Measurements from ENCODE around the gene RGS3.

RGS3 gene

DNA sequence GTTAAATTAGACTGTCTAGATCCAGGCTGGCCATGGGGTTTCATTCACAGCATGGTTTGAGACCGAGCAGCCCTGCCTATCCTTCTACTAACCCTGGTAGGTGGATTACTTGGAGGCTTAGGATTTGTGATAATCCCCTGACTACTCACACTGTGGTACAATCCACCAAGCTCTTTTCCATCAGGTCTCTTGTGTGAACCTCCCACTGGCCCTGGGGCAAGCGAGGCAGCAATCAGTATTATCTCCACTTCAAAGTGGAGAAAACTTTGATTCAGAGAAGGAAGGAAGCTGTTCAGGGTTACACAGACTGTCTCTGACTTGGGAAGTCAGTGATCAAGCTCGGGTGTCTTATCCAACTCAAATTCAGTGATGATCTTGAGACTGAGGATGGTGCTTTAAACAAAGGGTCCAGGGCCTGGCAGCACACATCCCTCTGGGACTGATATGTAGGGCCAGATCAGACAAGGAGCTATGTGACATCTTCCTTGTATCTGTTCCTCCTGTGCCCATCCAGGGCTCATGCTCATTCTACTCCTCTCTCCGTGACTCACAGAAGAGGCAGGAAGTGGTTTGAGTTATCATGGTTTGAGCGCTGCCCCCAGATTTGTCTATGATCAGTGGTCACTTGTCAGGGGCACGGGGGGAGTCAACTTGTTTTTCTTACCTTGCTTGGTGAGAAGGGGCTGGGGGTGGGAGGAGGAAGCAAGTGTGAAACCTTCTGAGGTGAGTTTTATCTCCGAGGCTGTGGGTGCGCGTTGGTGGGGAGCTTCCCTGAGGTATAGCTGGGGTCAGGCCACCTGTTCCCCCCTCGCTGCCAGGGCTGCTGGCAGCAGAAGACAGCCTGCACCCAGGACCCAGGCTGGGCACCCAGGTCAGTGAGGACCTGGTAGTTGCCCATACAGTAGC is 48.6 kb downstream of the RGS3 start:
- peak; percentile 51 to 61 for DNase-seq (ENCODE audit: low read depth in 2 of 2)

DNA sequence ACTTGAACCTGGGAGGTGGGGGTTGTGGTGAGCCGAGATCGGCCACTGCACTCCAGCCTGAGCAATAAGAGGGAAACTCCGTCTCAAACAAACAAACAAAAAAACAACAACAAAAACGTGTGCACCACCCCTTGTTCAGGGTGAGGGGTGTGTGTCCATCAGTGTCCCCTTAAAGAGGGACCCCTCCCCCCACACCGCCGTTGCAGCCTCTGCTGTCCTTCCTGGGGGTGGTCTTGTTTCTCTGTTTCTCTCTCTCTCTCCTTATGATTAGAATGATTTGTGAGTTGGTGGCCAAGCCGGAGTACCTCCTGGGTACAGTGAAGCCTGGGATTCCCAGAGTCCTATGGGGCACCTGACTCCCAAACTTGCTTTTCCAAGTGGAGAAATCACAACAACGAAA is 49.6 kb downstream of the RGS3 start:
- DNase-seq (ENCODE audit: low read depth in 2 of 2): no peak

DNA sequence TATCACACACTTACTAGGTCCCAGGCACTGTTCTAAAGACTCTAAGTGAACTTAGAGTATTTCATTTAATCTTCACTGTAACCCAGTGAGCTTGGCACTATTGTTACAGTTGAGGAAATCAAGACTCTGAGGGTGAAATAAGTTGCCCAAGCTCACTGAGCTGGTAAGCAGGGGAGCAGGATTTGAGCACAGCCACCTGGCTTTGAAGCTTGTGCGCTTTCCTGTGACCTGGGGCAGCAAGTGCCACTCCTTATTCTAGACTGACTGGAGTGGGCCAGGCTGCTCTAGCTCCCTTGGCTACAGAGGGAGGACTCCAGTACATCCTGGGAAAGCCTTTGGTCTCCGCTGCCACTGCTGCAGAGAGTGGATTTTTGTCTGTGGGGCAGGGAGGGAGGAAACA is 50.0 kb downstream of the RGS3 start:
- DNase-seq (ENCODE audit: low read depth in 2 of 2): no peak

DNA sequence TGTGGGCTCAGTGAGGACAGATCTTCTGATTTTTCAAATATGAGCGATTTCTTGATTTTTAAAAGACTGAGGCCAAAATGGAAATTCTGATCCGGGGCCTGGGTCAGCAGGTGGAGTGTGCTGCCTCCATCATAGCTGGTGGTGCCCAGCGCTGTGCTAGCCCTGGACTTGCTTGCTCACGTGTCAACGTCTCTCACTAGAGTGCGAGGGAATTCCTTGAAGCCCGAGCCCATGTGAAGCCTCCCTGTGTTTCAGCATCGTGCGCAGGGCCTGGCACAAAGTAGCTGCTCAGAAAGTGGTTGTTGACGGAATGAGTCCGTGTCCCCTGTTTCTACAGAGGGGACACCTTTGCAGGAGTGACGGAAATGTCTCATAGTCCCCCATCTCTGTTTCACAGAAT is 50.5 kb downstream of the RGS3 start:
- DNase-seq (ENCODE audit: low read depth in 2 of 2): no peak

DNA sequence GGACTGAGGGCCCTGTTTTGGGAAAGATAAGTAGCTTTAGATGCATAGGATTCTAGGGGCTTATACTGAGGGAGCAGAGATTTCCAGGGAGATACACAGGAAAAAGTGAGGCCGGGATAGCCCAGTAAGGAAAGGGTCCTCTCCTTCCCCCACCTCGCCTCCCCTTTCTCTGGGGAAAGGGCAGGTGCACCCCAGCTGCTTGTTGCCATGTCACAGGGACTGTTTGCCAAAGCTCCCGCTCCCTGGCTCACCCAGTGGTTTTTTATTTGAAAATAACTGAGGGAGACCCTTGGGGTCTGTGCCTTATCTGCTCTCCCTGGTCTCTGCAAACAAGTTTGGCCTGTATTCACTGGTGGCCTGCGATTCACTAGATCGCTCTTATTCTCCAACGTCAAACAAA is 51.2 kb downstream of the RGS3 start:
- no peak for DNase-seq (ENCODE audit: low read depth in 2 of 2)

DNA sequence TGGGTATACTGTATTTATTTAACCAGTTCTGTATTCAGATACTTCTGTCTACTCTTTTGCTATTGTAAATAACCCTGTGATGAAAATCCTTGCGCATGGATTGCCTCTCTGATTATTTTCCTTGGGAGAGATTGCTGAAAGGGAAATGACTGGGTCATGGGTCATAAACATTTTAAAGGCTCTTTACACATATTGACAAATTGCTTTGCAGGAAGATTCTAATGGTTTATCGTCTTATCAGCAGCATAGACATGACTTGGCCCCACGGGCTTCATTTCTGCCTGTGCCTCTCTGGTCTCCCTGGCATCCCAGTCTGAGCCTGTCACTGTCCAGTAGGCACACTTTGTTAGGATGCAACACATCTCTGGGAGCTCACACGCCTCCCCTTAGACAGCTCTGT is 52.3 kb downstream of the RGS3 start:
- DNase-seq (ENCODE audit: low read depth in 2 of 2): no peak

DNA sequence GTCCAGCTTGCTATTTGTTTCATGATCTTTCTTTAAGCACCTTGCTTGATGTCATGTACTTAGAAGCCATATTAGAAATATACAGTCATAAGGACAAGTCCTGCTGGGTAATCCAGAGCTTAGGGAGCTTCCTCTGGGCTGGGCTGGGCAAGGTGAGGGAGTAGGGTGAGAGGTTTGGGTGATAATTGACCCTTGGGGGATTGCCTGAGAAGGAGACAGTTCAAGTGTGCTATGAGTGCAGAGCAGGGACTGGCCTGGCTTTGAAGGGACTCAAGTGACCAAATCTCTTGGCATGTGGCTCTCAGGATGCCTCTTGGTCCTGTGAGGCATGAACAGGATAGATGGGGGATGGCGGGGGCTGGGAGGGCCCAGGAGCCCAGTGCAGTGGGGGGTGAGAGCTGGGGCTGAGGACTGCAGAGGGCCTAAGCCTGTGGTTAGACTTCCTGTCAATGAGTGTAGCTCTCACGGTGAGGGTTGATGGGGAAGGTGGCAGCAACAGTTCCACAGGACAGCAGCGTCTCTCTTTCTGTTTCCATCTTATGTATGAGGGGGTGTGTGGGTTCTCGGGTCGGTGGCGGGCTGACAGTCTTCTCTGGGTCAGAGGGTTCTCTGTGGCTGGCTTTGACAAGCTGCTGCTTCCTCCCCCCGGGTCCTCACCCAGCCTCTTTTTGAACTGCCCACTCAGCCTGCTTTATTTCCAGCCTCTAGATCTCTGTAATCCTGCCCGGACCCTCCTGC is 53.5 kb downstream of the RGS3 start:
- DNase-seq (ENCODE audit: low read depth in 2 of 2): peak; percentile 43 to 54

DNA sequence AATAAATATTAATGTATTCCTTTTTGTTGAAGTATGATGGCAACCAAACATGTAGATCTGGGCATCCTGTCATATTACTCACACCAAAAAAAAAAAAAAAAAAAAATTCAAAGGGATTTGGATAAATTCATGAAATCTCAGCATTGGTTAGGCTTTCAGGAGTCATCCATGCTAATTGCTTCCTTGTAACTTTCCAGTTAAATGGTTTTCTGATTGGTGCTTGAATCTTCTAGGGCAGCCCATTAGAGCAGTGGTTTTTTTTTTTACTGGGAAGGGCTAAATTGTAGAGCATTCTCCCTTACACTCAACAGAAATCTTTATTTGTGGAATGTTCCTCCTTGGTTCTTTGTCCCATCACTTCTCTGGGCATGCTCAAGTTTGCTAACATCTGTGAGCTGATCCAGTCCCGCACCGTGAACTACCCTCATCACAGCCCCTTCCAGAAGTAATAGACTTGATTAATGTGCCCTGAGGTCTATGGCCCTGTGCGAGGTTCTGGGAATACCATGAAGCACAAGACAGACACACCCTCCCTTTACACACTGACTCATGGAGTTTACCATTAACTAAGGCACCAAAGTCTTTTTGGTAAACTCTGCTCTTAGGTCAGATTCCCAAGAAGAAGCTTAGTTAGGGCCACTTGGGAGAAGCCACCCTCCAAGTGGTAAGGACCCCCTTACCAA is 56.0 kb downstream of the RGS3 start:
- no peak for DNase-seq (ENCODE audit: low read depth in 2 of 2)

DNA sequence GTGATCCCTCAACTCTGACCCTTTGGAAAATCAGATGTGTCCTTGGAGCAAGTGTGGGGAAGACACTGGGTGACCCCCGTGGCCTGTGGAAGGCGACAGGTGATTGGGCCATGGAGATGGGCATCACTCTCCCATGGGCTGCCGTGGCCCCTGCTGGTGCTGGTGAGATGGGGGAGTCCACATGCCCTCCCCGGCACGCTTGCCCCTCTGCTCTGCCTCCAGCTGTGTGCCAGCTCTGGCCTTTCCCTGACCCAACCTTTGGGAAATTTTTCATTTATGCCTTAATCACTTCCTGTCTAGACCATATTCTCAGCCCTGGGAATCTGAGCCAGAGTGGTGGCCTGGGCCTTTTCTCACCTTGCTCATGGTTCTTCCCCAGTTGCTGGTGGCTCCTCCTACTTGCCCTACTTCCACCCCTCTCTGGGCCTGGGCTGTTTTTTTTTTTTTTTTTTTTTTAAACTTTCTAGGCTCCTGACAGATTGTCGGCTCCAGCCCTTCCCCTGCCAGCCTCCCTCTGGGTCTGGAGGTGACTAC is 56.6 kb downstream of the RGS3 start:
- no peak for DNase-seq (ENCODE audit: low read depth in 2 of 2)

DNA sequence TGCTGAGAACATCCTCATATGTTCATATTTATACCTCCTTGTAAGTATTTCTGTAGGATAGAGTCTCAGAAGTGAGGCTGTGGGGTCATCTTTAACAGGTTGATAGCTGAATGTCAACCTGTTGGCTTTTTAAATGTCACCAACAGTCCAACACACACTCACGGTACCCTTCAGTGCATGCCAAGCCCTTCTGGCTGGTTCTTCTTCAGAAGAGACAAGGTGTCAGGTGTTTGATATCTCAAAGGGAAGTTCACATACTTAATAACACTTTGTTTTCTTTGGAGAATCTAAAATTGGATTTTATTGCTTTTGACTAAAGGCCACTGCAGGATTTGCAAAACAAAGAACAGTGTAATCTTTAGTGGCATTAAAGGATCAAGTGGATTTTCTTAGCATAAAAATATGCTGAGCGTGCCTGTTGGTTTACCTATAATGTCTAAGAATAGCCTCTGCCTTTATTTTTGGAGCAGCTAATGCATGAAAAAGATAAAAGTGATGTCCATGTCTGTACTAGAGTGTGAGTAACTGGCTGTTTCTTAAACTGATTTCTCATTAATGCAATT is 58.2 kb downstream of the RGS3 start:
- no peak for DNase-seq (ENCODE audit: low read depth in 2 of 2)

DNA sequence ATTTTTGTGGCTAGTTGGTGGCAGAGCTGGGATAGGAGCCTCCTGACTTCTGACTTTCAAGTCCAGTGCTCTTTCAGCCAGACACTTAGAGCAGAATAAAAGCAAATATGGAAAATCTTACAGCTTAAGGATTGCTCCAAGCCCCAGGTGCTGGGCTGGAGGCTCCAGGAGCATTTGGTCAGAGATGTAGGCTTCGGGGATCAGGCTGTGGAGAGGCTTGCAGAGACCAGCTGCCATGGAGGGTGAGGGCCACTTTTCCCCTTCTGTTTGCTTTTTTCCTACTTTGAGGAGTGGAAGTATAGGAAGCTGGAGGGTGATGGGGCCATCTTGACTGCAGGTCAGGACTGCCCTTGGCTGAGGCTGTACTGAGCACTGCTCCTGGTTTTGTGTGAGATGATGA is 58.9 kb downstream of the RGS3 start:
- no peak for DNase-seq (ENCODE audit: low read depth in 2 of 2)

DNA sequence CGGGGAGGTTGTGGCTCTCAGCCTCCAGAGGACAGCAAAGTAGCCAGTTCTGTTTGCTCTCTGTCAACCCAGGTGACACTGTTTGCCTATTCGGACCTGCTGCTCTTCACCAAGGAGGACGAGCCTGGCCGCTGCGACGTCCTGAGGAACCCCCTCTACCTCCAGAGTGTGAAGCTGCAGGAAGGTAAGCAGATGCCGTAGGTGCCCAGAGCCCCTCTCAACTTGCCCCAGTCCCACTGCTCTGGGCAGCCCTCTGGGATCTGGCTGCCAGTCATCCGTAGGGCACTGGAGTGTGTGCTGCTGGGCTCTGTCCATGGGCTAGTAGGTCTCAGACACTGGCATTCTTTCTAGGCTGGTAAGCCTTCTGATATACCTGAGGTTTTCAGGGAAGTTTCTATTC is 59.3 kb downstream of the RGS3 start:
- no peak for DNase-seq (ENCODE audit: low read depth in 2 of 2)

DNA sequence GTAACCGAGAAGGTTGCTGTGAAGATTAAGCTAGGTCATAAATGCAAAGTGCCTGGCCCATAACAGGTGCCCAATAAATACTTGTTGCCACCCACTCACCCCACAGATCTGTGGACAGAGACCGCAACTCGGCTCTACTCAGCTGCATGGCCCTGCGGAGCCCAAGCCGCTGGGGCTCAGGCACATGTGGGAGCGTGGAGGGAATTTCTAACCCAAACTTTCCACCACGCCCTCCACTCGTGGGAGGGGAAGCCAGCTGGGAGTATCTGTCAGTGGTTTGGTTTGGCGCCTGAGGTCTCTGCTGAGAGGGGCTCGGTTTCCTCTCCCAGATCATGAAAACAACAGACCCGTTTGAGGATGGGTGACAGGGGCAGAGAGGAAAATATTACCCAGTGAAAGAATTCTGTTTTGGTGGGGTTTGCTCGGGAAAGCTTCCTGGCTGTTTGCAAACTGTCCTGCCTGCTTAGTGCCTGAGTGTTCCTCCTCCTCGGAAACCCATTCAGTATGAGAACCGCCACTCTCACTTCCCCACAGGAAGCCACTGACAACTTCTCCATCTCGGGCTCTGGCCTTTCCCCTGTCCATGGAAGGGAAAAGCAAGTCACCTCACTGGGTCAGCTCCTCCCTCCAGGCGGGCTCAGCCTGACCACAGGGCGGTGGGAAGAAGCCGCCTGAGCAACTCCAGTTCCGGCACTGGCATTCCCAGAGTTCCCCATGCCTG is 60.1 kb downstream of the RGS3 start:
- peak; percentile 52 to 56 for DNase-seq (ENCODE audit: low read depth in 2 of 2)

DNA sequence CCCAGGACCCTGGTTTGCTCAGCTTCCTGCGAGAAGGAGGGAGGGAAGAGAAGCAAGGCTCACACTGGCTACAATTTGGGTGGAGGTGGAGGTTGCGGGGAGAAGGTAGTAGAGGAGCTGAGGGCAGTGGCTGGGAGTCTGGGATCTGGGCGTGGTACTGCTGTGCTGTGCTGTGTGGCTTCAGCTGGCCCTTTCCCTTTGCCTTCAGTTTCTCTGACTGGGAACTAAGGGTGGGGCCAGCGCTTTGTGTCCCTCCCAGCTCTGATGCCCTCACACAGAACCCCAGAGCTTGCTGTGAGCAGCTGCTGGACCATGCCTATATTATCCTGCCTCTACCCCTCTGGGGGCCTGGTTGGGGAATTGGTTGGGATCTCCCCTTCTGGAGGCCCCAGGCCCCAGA is 60.9 kb downstream of the RGS3 start:
- no peak for DNase-seq (ENCODE audit: low read depth in 2 of 2)

DNA sequence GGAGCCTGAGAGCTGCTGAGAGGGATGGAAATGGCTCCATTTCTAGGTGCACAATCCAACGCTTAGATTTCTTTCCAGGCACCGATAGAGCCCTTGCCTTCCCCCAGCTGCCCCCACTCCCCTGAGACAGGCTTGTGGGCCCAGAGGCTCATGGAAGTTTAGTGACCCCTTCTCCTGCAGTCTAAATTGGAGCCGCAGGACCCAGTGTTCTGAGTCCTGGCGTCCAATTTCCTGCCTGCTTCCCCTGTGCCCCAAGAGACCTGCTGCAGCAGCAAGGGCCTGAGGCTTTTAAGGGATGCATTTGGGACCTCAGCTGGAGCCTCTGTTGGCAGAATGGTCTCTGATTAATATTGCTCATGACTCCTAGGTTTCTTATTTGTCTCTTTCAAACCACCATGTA is 61.7 kb downstream of the RGS3 start:
- DNase-seq (ENCODE audit: low read depth in 2 of 2): no peak

DNA sequence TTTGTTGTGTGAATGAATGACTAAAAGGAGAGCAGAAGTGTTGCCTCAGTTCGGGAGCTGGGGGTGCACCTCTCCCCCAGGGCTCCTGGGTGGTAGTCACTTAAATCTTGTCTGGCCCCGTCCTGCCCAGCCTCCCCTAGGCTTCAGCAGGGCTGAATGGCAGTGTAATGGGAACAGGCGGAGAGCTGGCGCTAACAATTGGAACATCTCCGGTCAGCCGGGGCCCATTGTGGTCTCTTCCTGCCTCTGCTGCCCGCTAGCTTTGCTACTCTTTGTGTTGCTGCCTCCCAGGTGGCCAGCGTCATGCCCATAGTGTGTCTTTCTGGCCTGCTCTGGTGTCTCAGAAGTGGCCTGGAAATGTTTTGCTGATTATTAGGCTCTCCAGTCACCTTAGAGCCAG is 62.3 kb downstream of the RGS3 start:
- no peak for DNase-seq (ENCODE audit: low read depth in 2 of 2)

DNA sequence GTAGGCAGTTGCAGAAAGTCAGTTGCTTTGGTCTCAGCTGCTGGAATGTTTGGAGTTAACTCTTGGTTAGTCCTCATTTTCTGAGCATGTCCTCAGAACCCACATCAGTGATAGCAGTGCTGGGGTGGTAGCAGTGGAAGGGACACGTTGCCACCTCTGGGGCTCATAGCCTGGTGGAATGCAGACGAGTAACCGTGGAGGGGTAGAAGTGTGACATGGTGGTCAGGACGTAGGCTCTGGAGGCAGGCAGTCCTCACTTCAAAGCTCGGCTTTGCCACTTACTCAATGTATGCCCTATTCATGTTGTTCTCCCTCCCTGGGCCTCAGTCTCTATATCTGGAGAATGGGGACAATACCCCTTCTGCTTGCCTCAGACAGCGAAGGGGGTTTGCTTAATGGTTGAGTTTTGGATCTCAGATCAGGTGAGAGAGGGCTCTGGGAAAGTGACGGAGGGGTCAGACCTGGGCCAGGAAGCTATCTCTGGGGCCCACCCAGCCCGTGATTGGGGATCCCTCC is 62.8 kb downstream of the RGS3 start:
- no peak for DNase-seq (ENCODE audit: low read depth in 2 of 2)

DNA sequence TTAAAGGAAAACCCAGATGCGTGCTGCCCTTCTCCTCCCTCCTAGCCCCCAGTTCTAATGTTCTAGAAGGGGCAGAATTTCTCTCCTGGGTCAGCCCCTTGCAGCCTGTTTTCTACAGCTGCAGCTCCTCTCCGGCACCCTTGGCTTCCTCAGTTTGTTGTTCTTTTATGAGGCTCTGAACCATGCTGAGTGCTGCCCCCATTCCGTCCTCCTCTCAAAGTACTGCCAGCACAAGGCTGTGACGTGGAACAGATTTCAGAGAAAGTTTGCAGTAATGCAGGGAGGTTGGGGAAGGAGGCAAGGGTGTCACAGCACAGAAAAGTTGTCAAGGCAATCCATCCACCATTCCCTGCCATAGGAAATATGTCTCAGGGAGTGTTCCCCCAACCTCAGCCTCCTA is 63.3 kb downstream of the RGS3 start:
- DNase-seq (ENCODE audit: low read depth in 2 of 2): no peak

DNA sequence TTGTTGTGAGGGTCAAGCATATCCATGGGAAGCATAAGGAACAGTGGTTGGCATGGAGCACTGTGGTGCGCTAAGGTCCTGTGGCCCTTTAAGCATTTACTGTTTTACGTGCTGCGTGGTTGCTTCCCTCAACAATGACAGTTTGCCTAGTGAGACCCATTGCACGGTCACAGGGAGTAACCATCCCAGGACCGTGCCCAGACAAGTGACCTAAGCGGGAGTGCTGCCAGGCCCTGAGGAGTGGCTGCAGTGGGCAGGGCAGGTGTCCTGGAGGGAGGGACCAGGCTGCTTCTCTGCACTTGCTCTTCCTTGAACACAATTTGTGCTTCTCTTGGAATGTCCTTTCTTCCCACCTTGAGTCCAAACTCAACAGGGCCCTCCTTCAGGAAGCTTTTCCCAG is 64.6 kb downstream of the RGS3 start:
- DNase-seq (ENCODE audit: low read depth in 2 of 2): no peak

DNA sequence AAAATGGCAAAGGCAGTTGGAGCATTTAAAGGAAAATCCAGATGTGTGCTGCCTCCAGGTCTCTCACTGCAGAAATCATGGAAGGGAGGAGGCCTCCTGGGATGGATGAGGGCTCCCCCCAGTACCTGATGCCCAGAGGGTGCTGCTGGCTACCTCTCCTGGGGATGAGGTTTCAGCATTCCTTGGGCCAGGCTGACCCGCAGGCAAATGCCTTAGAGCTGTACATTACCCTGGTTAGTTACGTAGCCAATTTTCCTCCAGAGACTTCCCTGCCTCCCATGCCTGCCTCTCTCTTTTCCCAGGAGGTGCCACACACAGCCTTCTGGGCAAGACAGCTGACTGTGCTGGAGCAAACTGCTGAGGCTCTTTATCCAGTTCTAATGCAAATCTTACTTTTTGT is 65.3 kb downstream of the RGS3 start:
- DNase-seq (ENCODE audit: low read depth in 2 of 2): no peak

DNA sequence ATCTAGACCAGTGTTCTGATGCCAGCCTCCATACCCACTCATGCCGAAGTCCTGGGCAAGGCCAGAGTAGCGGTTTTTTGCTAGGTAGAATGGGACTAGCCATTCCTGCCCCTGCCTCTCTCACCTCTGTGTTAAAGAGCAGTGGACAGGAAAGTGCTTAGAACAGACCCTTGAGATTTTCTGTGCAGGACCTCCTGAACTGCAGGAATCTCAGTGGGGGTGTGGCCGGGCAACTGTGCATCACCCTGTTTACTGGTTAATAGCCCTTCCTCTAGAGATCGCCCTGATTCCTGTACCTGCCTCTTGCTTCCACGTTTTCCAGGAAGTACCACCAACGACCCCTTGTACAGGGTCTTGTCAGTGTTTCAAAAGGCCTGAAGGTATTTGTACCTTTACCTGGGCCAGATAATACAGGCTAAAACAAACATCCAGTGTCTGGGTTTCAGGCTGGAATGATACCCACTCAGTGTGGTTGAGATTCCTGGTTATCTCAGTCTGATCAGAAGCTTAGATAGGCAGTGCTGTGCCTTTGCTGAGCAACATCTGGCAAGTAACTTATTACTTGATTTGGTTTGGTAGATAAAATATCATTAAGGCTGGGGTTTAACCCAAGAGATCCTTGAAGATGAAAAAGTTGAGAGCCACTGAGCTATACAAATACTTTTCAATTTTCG is 65.9 kb downstream of the RGS3 start:
- DNase-seq (ENCODE audit: low read depth in 2 of 2): no peak
